ENCODE data around the gene DPYD. TPM values are rescaled to one million over a fixed set of nuclear protein-coding genes. Genes with fewer than 3 reads are reported as not detected.

DPYD gene
- total and polyA plus RNA-seq, 4 donors = 17.7 to 99.3 (median 74.4) TPM

GRCh38 chr1:97089173-97089572, 831.7 kb downstream of the DPYD start:
- Histone ChIP-seq H3K9me3 (ENCODE audit: control insufficient read depth in 4 of 4, insufficient read depth in 3 of 4, low read length in 3 of 4) (no peaks in the 10 kb centered on the region), H3K36me3 (ENCODE audit: control insufficient read depth in 4 of 4, insufficient read depth in 4 of 4, low read length in 4 of 4) (no peaks in the 10 kb centered on the region), H3K4me3 (no peak overlapping the region), H3K9ac (ENCODE audit: insufficient read depth in 1 of 2, low read length in 2 of 2) (no peak overlapping the region), H3K27me3 (ENCODE audit: control insufficient read depth in 3 of 3, insufficient read depth in 3 of 3, low read length in 2 of 3) (no peaks in the 10 kb centered on the region), H3K4me1 (ENCODE audit: control insufficient read depth in 5 of 5, insufficient read depth in 5 of 5, low read length in 5 of 5) (peaks cover 0 to 32% (median 4%) of the 10 kb centered on the region in 5 donors), H3K27ac (ENCODE audit: low read depth in 1 of 2, low read length in 1 of 2) (no peak overlapping the region)
- 89 to 92% methylated on average over 7 of the region's 7 CpGs for WGBS, 2 donors
- ATAC-seq (ENCODE audit: insufficient read depth, low FRiP score) = no peak
- TF ChIP-seq CTCF (IDR thresholded peaks at IDR 0.05; ENCODE audit: control extremely low read depth, extremely low read depth) = no peak
- DNase-seq = peak in 2 of 3 donors; percentile 45 to 72

- Histone ChIP-seq H3K9me3 (ENCODE audit: control insufficient read depth in 4 of 4, insufficient read depth in 3 of 4, low read length in 3 of 4) (no peaks in the 10 kb centered on the region), H3K4me3 (no peak overlapping the region)
- WGBS, 2 donors = 96 to 100% methylated on average over 1 of the region's 1 CpG
These were observed 832.4 kb downstream of the DPYD start for GRCh38 chr1:97088391-97088790.

GRCh38 chr1:97084546-97084945, 836.3 kb downstream of the DPYD start:
- no peak for TF ChIP-seq CTCF (IDR thresholded peaks at IDR 0.05; ENCODE audit: control extremely low read depth, extremely low read depth)
- Histone ChIP-seq H3K27me3 (ENCODE audit: control insufficient read depth in 3 of 3, insufficient read depth in 3 of 3, low read length in 2 of 3) (no peaks in the 10 kb centered on the region), H3K4me1 (ENCODE audit: control insufficient read depth in 5 of 5, insufficient read depth in 5 of 5, low read length in 5 of 5) (peaks cover 0 to 5% (median 0%) of the 10 kb centered on the region in 5 donors), H3K4me3 (no peak overlapping the region), H3K9ac (ENCODE audit: insufficient read depth in 1 of 2, low read length in 2 of 2) (no peak overlapping the region), H3K27ac (ENCODE audit: low read depth in 1 of 2, low read length in 1 of 2) (no peak overlapping the region), H3K36me3 (ENCODE audit: control insufficient read depth in 4 of 4, insufficient read depth in 4 of 4, low read length in 4 of 4) (no peaks in the 10 kb centered on the region), H3K9me3 (ENCODE audit: control insufficient read depth in 4 of 4, insufficient read depth in 3 of 4, low read length in 3 of 4) (no peaks in the 10 kb centered on the region)
- DNase-seq (peak in 1 of 3 donors; percentile 17), ATAC-seq (ENCODE audit: insufficient read depth, low FRiP score) (no peak)
- WGBS, 2 donors = 42 to 47% methylated on average over 2 of the region's 2 CpGs

More at GRCh38 chr1:97088391-97088790, 832.4 kb downstream of the DPYD start:
- H3K36me3 ChIP-seq (ENCODE audit: control insufficient read depth in 4 of 4, insufficient read depth in 4 of 4, low read length in 4 of 4) = no peaks in the 10 kb centered on the region
- no peak for DNase-seq
- H3K9ac ChIP-seq (ENCODE audit: insufficient read depth in 1 of 2, low read length in 2 of 2) = no peak overlapping the region
- no peak for TF ChIP-seq CTCF (IDR thresholded peaks at IDR 0.05; ENCODE audit: control extremely low read depth, extremely low read depth)
- no peaks in the 10 kb centered on the region for H3K27me3 ChIP-seq (ENCODE audit: control insufficient read depth in 3 of 3, insufficient read depth in 3 of 3, low read length in 2 of 3)
- no peak overlapping the region for H3K27ac ChIP-seq (ENCODE audit: low read depth in 1 of 2, low read length in 1 of 2)
- peaks cover 0 to 26% (median 0%) of the 10 kb centered on the region in 5 donors for H3K4me1 ChIP-seq (ENCODE audit: control insufficient read depth in 5 of 5, insufficient read depth in 5 of 5, low read length in 5 of 5)
- ATAC-seq (ENCODE audit: insufficient read depth, low FRiP score) = no peak

All from lung (tissue), 12 donors.